HG02840 (cell line): Measurements from ENCODE around the gene CYP17A1.
"Not testable (repeated sequence)": the region's sequence is repeated elsewhere in the genome, so short reads cannot be mapped to it uniquely, and the experiment has no call there.

Experiments
- ATAC-seq: cut with Tn5 transposase; IDR thresholded peaks from one replicate; pipeline ENCODE4 v1.9.1; 2021; ENCODE audit warnings: mild to moderate bottlenecking, moderate library complexity, moderate number of reproducible peaks; ENCODE audit not compliant: unreplicated experiment, low FRiP score

Gene CYP17A1

GRCh38 chr10:102837230-102837721 lies at the start of gene CYP17A1:
Gene CYP17A1 (minus strand): TSS chr10:102837413. CDS start chr10:102837361, 52 bp downstream.
- no peak for ATAC-seq

GRCh38 chr10:102880256-102880655 lies 43.0 kb upstream of the CYP17A1 start:
- ATAC-seq: no peak

GRCh38 chr10:102878629-102879028 lies 41.4 kb upstream of the CYP17A1 start:
- no peak for ATAC-seq

GRCh38 chr10:102876747-102877153 lies 39.5 kb upstream of the CYP17A1 start:
- no peak for ATAC-seq

GRCh38 chr10:102872163-102872562 lies 35.0 kb upstream of the CYP17A1 start:
- no peak for ATAC-seq

- ATAC-seq: no peak
Measured at GRCh38 chr10:102870221-102870620, 33.0 kb upstream of the CYP17A1 start.

- no peak for ATAC-seq
Measured at GRCh38 chr10:102869258-102870198, 32.3 kb upstream of the CYP17A1 start, which contains the start of gene AS3MT. Gene AS3MT (plus strand): TSS chr10:102869470. CDS start chr10:102869593, 123 bp downstream.

GRCh38 chr10:102868911-102869257 lies 31.7 kb upstream of the CYP17A1 start:
- ATAC-seq: no peak

- ATAC-seq: no peak
Measured at GRCh38 chr10:102865620-102866019, 28.4 kb upstream of the CYP17A1 start.

- ATAC-seq: no peak
Measured at GRCh38 chr10:102863660-102864059, 26.4 kb upstream of the CYP17A1 start.

- no peak for ATAC-seq
Measured at GRCh38 chr10:102859911-102860310, 22.7 kb upstream of the CYP17A1 start.

GRCh38 chr10:102856758-102857424 lies 19.7 kb upstream of the CYP17A1 start:
- no peak for ATAC-seq

GRCh38 chr10:102855731-102856436 lies 18.7 kb upstream of the CYP17A1 start:
- ATAC-seq: not testable (repeated sequence)

GRCh38 chr10:102853237-102853636 lies 16.0 kb upstream of the CYP17A1 start:
- ATAC-seq: not testable (repeated sequence)

GRCh38 chr10:102850025-102850518 lies 12.9 kb upstream of the CYP17A1 start:
- ATAC-seq: no peak

GRCh38 chr10:102845352-102845902 lies 8.2 kb upstream of the CYP17A1 start:
- ATAC-seq: no peak

GRCh38 chr10:102844190-102844776 lies 7.1 kb upstream of the CYP17A1 start:
- ATAC-seq: not testable (repeated sequence)

- not testable (repeated sequence) for ATAC-seq
Measured at GRCh38 chr10:102843139-102843538, 5.9 kb upstream of the CYP17A1 start.

- ATAC-seq: no peak
Measured at GRCh38 chr10:102841827-102842345, 4.7 kb upstream of the CYP17A1 start.
